ENCODE results near the gene MCM10.
"Not testable (repeated sequence)": the region's sequence is repeated elsewhere in the genome, so short reads cannot be mapped to it uniquely, and the experiment has no call there.

- TF ChIP-seq CTCF (IDR thresholded peaks at IDR 0.05; ENCODE audit: poor library complexity, severe bottlenecking); MXI1 (conservative IDR thresholded peaks at IDR 0.05; ENCODE audit: poor library complexity, severe bottlenecking); EP300 (conservative IDR thresholded peaks at IDR 0.05; ENCODE audit: poor library complexity, severe bottlenecking); EZH2 (IDR thresholded peaks at IDR 0.05; ENCODE audit: borderline replicate concordance, insufficient read depth, low read length, poor library complexity, severe bottlenecking); POLR2AphosphoS5 (IDR thresholded peaks at IDR 0.05); TAF1 (IDR thresholded peaks at IDR 0.05; ENCODE audit: low read depth): not testable (repeated sequence)
- TF ChIP-seq, protein P1, sequence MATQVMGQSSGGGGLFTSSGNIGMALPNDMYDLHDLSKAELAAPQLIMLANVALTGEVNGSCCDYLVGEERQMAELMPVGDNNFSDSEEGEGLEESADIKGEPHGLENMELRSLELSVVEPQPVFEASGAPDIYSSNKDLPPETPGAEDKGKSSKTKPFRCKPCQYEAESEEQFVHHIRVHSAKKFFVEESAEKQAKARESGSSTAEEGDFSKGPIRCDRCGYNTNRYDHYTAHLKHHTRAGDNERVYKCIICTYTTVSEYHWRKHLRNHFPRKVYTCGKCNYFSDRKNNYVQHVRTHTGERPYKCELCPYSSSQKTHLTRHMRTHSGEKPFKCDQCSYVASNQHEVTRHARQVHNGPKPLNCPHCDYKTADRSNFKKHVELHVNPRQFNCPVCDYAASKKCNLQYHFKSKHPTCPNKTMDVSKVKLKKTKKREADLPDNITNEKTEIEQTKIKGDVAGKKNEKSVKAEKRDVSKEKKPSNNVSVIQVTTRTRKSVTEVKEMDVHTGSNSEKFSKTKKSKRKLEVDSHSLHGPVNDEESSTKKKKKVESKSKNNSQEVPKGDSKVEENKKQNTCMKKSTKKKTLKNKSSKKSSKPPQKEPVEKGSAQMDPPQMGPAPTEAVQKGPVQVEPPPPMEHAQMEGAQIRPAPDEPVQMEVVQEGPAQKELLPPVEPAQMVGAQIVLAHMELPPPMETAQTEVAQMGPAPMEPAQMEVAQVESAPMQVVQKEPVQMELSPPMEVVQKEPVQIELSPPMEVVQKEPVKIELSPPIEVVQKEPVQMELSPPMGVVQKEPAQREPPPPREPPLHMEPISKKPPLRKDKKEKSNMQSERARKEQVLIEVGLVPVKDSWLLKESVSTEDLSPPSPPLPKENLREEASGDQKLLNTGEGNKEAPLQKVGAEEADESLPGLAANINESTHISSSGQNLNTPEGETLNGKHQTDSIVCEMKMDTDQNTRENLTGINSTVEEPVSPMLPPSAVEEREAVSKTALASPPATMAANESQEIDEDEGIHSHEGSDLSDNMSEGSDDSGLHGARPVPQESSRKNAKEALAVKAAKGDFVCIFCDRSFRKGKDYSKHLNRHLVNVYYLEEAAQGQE (IDR thresholded peaks at IDR 0.05; ENCODE audit: borderline replicate concordance): not testable (repeated sequence)
Measured at GRCh38 chr10:13242260-13242659, 80.9 kb downstream of the MCM10 start.

All from neural cell (in vitro differentiated cells).